ENCODE data around the gene PTPRU.

PTPRU gene

GRCh38 chr1:29321176-29321575 is 84.9 kb downstream of the PTPRU start:
- Mint-ChIP-seq H3K36me3 (ENCODE audit: low read depth) (no peaks in the 10 kb centered on the region), H3K27me3 (no peaks in the 10 kb centered on the region), H3K27ac (no peak overlapping the region), H3K4me3 (no peak overlapping the region), H3K4me1 (ENCODE audit: low read depth) (no peaks in the 10 kb centered on the region), H3K9me3 (no peaks in the 10 kb centered on the region)
- intact Hi-C loops (cut with micrococcal nuclease): no loop called here

GRCh38 chr1:29322147-29322694 is 85.9 kb downstream of the PTPRU start:
- no peak overlapping the region for H3K27ac Mint-ChIP-seq
- no peaks in the 10 kb centered on the region for H3K9me3 Mint-ChIP-seq
- H3K4me3 Mint-ChIP-seq: no peak overlapping the region
- intact Hi-C loops (cut with micrococcal nuclease): no loop called here
- no peaks in the 10 kb centered on the region for H3K4me1 Mint-ChIP-seq (ENCODE audit: low read depth)
- H3K27me3 Mint-ChIP-seq: no peaks in the 10 kb centered on the region
- H3K36me3 Mint-ChIP-seq (ENCODE audit: low read depth): no peaks in the 10 kb centered on the region

GRCh38 chr1:29322861-29323585 is 86.7 kb downstream of the PTPRU start:
- no peaks in the 10 kb centered on the region for H3K36me3 Mint-ChIP-seq (ENCODE audit: low read depth)
- H3K27me3 Mint-ChIP-seq: no peaks in the 10 kb centered on the region
- H3K4me1 Mint-ChIP-seq (ENCODE audit: low read depth): no peaks in the 10 kb centered on the region
- no peak overlapping the region for H3K4me3 Mint-ChIP-seq
- intact Hi-C loops (cut with micrococcal nuclease): no loop called here
- no peak overlapping the region for H3K27ac Mint-ChIP-seq
- H3K9me3 Mint-ChIP-seq: no peaks in the 10 kb centered on the region

DNA sequence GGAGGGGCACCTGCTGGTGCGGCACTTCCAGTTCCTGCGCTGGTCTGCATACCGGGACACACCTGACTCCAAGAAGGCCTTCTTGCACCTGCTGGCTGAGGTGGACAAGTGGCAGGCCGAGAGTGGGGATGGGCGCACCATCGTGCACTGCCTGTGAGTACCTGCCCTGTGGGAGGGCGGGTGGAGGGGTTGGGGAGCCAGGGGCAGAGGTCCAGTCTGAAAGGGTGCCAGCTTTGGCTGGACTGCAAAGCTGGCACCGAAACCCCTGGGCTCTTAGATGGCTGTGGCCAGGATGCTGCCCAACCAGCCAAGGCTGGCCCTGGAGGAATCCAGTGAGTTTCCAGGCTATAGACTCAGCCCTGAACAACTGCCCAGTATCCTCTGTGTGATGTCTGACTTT is 87.3 kb downstream of the PTPRU start:
- intact Hi-C loops (cut with micrococcal nuclease): no loop called here
- Mint-ChIP-seq H3K27ac (no peak overlapping the region), H3K27me3 (no peaks in the 10 kb centered on the region), H3K36me3 (ENCODE audit: low read depth) (no peaks in the 10 kb centered on the region), H3K9me3 (no peaks in the 10 kb centered on the region), H3K4me1 (ENCODE audit: low read depth) (no peaks in the 10 kb centered on the region), H3K4me3 (no peak overlapping the region)

DNA sequence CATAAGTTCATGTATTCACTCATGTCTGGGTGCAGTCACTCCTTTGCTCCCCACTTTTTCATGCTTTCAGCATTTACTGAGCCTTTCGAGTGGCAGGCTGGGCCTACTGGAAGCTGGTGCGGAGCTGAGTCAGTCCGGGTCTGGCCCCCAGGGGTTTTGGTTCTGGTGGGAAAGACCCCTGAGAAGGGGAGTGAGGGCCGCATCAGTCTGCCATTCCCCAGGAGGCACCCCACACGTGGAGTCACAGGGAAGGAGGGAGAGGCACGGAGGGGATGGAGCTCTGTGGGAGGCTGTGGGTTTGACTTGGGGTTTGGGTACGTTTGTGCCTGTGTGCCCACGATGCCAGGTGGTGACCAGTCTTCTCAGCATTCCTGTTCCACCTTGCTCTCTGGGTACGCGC is 87.9 kb downstream of the PTPRU start:
- Mint-ChIP-seq H3K9me3 (no peaks in the 10 kb centered on the region), H3K4me3 (no peak overlapping the region), H3K36me3 (ENCODE audit: low read depth) (no peaks in the 10 kb centered on the region), H3K27me3 (no peaks in the 10 kb centered on the region), H3K27ac (no peak overlapping the region), H3K4me1 (ENCODE audit: low read depth) (no peaks in the 10 kb centered on the region)
- intact Hi-C loops (cut with micrococcal nuclease): no loop called here

GRCh38 chr1:29324771-29325351 is 88.5 kb downstream of the PTPRU start:
- H3K4me1 Mint-ChIP-seq (ENCODE audit: low read depth): no peaks in the 10 kb centered on the region
- H3K27ac Mint-ChIP-seq: no peak overlapping the region
- H3K4me3 Mint-ChIP-seq: no peak overlapping the region
- H3K36me3 Mint-ChIP-seq (ENCODE audit: low read depth): no peaks in the 10 kb centered on the region
- intact Hi-C loops (cut with micrococcal nuclease): no loop called here
- H3K9me3 Mint-ChIP-seq: no peaks in the 10 kb centered on the region
- H3K27me3 Mint-ChIP-seq: no peaks in the 10 kb centered on the region

DNA sequence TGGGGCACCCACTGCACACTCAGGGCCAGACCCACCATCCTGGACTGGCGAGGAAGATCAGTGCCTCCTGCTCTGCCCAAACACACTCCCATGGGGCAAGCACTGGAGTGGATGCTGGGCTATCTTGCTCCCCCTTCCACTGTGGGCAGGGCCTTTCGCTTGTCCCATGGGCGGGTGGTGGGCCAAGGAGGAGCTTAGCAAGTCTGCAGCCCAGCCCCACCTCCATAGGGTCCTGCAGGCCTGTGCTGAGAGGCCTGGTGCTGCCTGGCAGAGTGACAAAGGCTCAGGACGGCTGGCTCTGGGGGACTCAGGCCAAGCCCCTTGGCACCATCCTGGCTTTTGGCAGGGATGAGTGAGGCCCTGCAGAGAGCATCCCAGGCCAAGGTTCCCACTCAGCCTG is 89.4 kb downstream of the PTPRU start:
- Mint-ChIP-seq H3K4me3 (no peak overlapping the region), H3K9me3 (no peaks in the 10 kb centered on the region), H3K36me3 (ENCODE audit: low read depth) (no peaks in the 10 kb centered on the region), H3K27me3 (no peaks in the 10 kb centered on the region), H3K4me1 (ENCODE audit: low read depth) (no peaks in the 10 kb centered on the region), H3K27ac (no peak overlapping the region)
- intact Hi-C loops (cut with micrococcal nuclease): no loop called here

- intact Hi-C loops (cut with micrococcal nuclease): no loop called here
- Mint-ChIP-seq H3K36me3 (ENCODE audit: low read depth) (no peaks in the 10 kb centered on the region), H3K4me3 (no peak overlapping the region), H3K4me1 (ENCODE audit: low read depth) (no peaks in the 10 kb centered on the region), H3K9me3 (no peaks in the 10 kb centered on the region), H3K27me3 (no peaks in the 10 kb centered on the region), H3K27ac (no peak overlapping the region)
Measured at GRCh38 chr1:29326123-29326522, 89.8 kb downstream of the PTPRU start.

GRCh38 chr1:29327223-29327935 is 91.1 kb downstream of the PTPRU start:
- no peaks in the 10 kb centered on the region for H3K36me3 Mint-ChIP-seq (ENCODE audit: low read depth)
- H3K9me3 Mint-ChIP-seq: no peaks in the 10 kb centered on the region
- H3K4me3 Mint-ChIP-seq: no peak overlapping the region
- no peak overlapping the region for H3K27ac Mint-ChIP-seq
- intact Hi-C loops (cut with micrococcal nuclease): no loop called here
- H3K27me3 Mint-ChIP-seq: no peaks in the 10 kb centered on the region
- H3K4me1 Mint-ChIP-seq (ENCODE audit: low read depth): no peaks in the 10 kb centered on the region

DNA sequence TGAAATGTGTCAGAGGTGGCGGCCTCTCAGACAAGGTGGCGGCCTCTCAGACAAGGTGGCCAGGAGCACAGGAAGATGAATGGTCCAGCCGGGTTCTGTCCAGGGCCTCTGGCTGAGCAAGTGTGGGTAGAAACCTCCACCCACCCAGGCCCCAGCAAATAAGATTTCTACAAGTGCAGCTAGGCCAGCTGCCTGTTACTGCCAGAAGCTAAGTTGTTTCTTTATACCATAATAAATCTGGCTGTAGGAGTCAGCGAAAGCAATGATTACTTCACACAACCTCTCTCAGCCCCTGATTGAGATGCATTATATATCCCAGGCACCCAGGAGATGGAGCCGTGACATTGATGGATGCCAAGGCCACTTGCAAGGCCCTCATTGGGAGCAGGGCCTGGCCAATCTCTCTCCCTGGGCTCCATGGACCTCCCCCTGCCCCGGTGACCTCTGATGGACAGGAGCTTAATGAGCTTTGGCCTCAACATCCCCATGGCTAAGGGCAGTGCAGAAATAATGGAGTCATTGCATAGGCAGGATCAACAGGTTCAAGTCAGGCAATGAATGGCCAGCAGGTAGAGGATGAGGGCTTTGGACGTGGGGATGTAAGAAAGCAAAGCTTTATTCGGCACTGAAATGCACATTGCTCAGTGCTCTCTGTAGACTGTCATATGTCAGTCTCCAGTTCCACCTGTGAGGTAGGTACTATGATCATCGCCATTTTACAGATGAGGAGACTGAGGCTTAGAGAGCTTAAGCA is 92.9 kb downstream of the PTPRU start:
- no peaks in the 10 kb centered on the region for H3K9me3 Mint-ChIP-seq
- H3K36me3 Mint-ChIP-seq (ENCODE audit: low read depth): no peaks in the 10 kb centered on the region
- intact Hi-C loops (cut with micrococcal nuclease): no loop called here
- no peaks in the 10 kb centered on the region for H3K4me1 Mint-ChIP-seq (ENCODE audit: low read depth)
- no peak overlapping the region for H3K27ac Mint-ChIP-seq
- H3K27me3 Mint-ChIP-seq: no peaks in the 10 kb centered on the region
- H3K4me3 Mint-ChIP-seq: no peak overlapping the region

- no peaks in the 10 kb centered on the region for H3K27me3 Mint-ChIP-seq
- no peaks in the 10 kb centered on the region for H3K9me3 Mint-ChIP-seq
- no peak overlapping the region for H3K4me3 Mint-ChIP-seq
- no peaks in the 10 kb centered on the region for H3K4me1 Mint-ChIP-seq (ENCODE audit: low read depth)
- H3K36me3 Mint-ChIP-seq (ENCODE audit: low read depth): no peaks in the 10 kb centered on the region
- intact Hi-C loops (cut with micrococcal nuclease): no loop called here
- no peak overlapping the region for H3K27ac Mint-ChIP-seq
Measured at GRCh38 chr1:29330089-29330488, 93.8 kb downstream of the PTPRU start.

DNA sequence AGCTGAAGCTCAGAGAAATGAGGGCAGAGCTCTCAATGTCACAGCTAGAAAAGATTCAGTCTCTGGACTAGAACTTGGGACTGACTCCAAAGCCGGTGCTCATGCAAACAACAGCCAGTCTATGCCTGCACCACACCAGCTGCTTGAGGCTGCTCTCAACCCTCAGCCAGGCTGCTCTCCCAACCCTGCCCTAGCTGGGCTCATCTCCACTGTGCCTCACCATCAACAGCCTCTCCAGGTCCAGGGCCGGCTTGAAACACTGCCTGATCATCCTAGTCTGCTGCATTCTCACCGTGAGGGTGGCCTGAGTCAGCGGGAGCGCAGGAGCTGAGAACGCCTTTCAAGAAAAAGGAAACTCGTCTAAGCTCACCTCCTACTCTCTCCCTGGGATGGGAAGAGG is 94.5 kb downstream of the PTPRU start:
- H3K27ac Mint-ChIP-seq: no peak overlapping the region
- H3K4me3 Mint-ChIP-seq: no peak overlapping the region
- no peaks in the 10 kb centered on the region for H3K36me3 Mint-ChIP-seq (ENCODE audit: low read depth)
- H3K27me3 Mint-ChIP-seq: no peaks in the 10 kb centered on the region
- intact Hi-C loops (cut with micrococcal nuclease): no loop called here
- no peaks in the 10 kb centered on the region for H3K9me3 Mint-ChIP-seq
- no peaks in the 10 kb centered on the region for H3K4me1 Mint-ChIP-seq (ENCODE audit: low read depth)

DNA sequence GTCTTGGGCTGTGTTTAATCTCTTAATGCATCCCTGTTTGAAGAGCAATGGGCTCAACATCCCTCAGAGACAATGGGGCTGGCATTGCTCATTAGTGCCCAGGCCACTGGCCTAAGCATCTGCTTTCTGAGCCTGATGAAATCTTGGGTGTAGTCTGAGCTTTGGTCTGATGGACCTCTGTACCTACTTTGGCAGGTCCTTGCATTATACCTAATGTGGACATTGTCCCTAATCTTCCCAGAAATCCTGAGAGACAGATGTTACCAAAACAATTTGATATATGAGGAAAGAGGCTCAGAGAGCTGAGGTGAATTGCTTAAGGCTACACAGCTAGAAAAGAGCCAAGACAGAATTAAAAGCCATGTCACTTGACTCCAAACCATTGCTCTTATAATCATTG is 95.0 kb downstream of the PTPRU start:
- H3K27me3 Mint-ChIP-seq: no peaks in the 10 kb centered on the region
- H3K4me1 Mint-ChIP-seq (ENCODE audit: low read depth): no peaks in the 10 kb centered on the region
- no peak overlapping the region for H3K27ac Mint-ChIP-seq
- no peaks in the 10 kb centered on the region for H3K9me3 Mint-ChIP-seq
- intact Hi-C loops (cut with micrococcal nuclease): no loop called here
- H3K4me3 Mint-ChIP-seq: no peak overlapping the region
- no peaks in the 10 kb centered on the region for H3K36me3 Mint-ChIP-seq (ENCODE audit: low read depth)

DNA sequence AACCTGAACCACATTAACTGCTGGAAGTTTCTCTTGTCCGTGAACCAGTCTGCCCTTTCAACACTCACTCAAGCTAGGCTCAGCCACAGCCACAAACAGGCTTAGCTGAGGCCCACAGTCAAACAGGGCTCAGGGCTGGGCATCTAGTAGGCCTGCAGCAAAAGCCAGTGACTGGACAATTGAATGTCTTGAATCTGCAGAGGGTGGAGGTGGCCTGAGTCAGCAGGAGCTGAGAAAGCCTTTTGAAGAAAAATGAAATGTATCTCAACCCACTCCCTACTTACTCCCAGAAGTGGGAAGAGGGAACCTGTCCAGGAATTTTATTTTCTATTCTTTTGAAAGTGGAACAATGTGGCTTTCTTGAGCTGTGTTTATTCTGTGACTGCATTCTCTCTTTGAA is 95.4 kb downstream of the PTPRU start:
- no peaks in the 10 kb centered on the region for H3K27me3 Mint-ChIP-seq
- no peak overlapping the region for H3K27ac Mint-ChIP-seq
- H3K9me3 Mint-ChIP-seq: no peaks in the 10 kb centered on the region
- H3K36me3 Mint-ChIP-seq (ENCODE audit: low read depth): no peaks in the 10 kb centered on the region
- no peak overlapping the region for H3K4me3 Mint-ChIP-seq
- intact Hi-C loops (cut with micrococcal nuclease): no loop called here
- H3K4me1 Mint-ChIP-seq (ENCODE audit: low read depth): no peaks in the 10 kb centered on the region
